K562 (cell line): ENCODE results near the gene P2RX2. TPM values are rescaled to one million over a fixed set of nuclear protein-coding genes. Genes with fewer than 3 reads are reported as not detected.

Source experiments
- ATAC-seq: fragments of 200-7000 bp; cut with Tn5 transposase; 3 replicates; pipeline ENCODE4 v1.9.1; 2020; ENCODE audit warnings: moderate library complexity
- BruUV-seq: library from RNA; stranded (reverse); fragments of 400-500 nt; replicated peaks from 2 replicates; lab custom pipeline; 2021; lab: Mats Ljungman, UMichigan
- CTCF ChIA-PET: fragments of 300-600 bp; formaldehyde crosslinking; extraction: SDS; loops from one replicate; lab custom pipeline; 2021; ENCODE audit warnings: low intra/inter-chr PET ratio; lab: Yijun Ruan, JAX
- POLR2A ChIA-PET: fragments of 300-600, 350-650 bp; sonication (Branson Sonifier 250); formaldehyde crosslinking; extraction: SDS; loops from one replicate; lab custom pipeline; 2021; ENCODE audit warnings: antibody characterized with exemption, inconsistent platforms; lab: Yijun Ruan, JAX
- DNase-seq, 4 experiments: peaks; one replicate each; pipeline versions ENCODE4 v3.0.0 to v3.0.0-alpha.2; 2011 to 2018; ENCODE audit warnings: low spot score in 3 of 4, mixed read lengths in 3 of 4; ENCODE audit errors: extremely low read depth in 1 of 4
- FAIRE-seq: peaks from 2 replicates; lab custom pipeline; 2011; peaks lifted over from hg19 to GRCh38; lab: Jason Lieb, UNC
- H2AFZ ChIP-seq: 2 replicates; pipeline ENCODE4 v1.6.0; 2011; ENCODE audit warnings: low read depth, low read length, control low read depth, inconsistent platforms
- H3K27ac ChIP-seq: fragments of 200-600 bp; 3 replicates; pipeline ENCODE4 v1.8.0; 2011; ENCODE audit warnings: low read depth, mild to moderate bottlenecking, control low read depth, inconsistent platforms, low read length, moderate library complexity, mixed read lengths; ENCODE audit errors: extremely low read depth
- H3K27me3 ChIP-seq, 2 experiments: fragments of 300-600 bp in 1 of 2; 2 replicates in 1 of 2; 3 replicates in 1 of 2; pipeline versions ENCODE4 v1.6.0 to v1.8.0; 2011; ENCODE audit warnings: inconsistent platforms in 2 of 2, low read length in 2 of 2, mild to moderate bottlenecking in 1 of 2, mixed read lengths in 1 of 2, moderate library complexity in 1 of 2; ENCODE audit not compliant: control insufficient read depth in 2 of 2, insufficient read depth in 2 of 2
- H3K36me3 ChIP-seq: fragments of 300-600 bp; 3 replicates; pipeline ENCODE4 v1.8.0; 2011; ENCODE audit warnings: mild to moderate bottlenecking, low read length, inconsistent platforms; ENCODE audit not compliant: control insufficient read depth, insufficient read depth
- H3K4me1 ChIP-seq, 2 experiments: fragments of 200-600 bp in 1 of 2; replicated peaks in 1 of 2; 2 replicates in 1 of 2; 3 replicates in 1 of 2; pipeline versions ENCODE4 v1.5.1 to v1.8.0; 2011; ENCODE audit warnings: inconsistent platforms in 2 of 2, low read length in 2 of 2, mild to moderate bottlenecking in 1 of 2, mixed read lengths in 1 of 2, moderate library complexity in 1 of 2; ENCODE audit not compliant: control insufficient read depth in 2 of 2, insufficient read depth in 2 of 2
- H3K4me2 ChIP-seq: 2 replicates; pipeline ENCODE4 v1.6.1; 2011; ENCODE audit warnings: low read length, control low read depth, inconsistent platforms, mixed read lengths; ENCODE audit not compliant: insufficient read depth
- H3K4me3 ChIP-seq: fragments of 200-600 bp; sonication (generic), shearing (Covaris generic); 2 replicates; pipeline ENCODE4 v1.5.1; 2016; ENCODE audit warnings: control low read depth, inconsistent platforms
- H3K79me2 ChIP-seq: fragments of 200-600 bp; 3 replicates; pipeline ENCODE4 v1.8.0; 2011; ENCODE audit warnings: low read length, inconsistent platforms; ENCODE audit not compliant: control insufficient read depth, insufficient read depth
- H3K9ac ChIP-seq, 2 experiments: 2 replicates each; pipeline versions ENCODE4 v1.6.0 to v1.6.1; 2011; ENCODE audit warnings: low read depth in 2 of 2, low read length in 2 of 2, control low read depth in 1 of 2, inconsistent platforms in 1 of 2, mild to moderate bottlenecking in 1 of 2, mixed read lengths in 1 of 2; ENCODE audit not compliant: insufficient read depth in 1 of 2
- H3K9me1 ChIP-seq: one replicate; pipeline ENCODE4 v1.6.0; 2011; ENCODE audit warnings: inconsistent platforms, mild to moderate bottlenecking, low read length, moderate library complexity; ENCODE audit not compliant: control insufficient read depth, insufficient read depth
- H3K9me3 ChIP-seq: replicated peaks from 2 replicates; pipeline ENCODE4 v1.5.1; 2011; ENCODE audit warnings: low read depth, low read length, inconsistent platforms; ENCODE audit not compliant: control insufficient read depth, insufficient read depth
- H4K20me1 ChIP-seq: replicated peaks from 2 replicates; pipeline ENCODE4 v1.6.1; 2011; ENCODE audit warnings: low read length, inconsistent platforms, mixed read lengths; ENCODE audit not compliant: control insufficient read depth, insufficient read depth
- ARID2 ChIP-seq: fragments of 450-650 bp; IDR thresholded peaks from 2 replicates; pipeline ENCODE4 v1.6.1; 2017; ENCODE audit warnings: antibody characterized with exemption, mild to moderate bottlenecking
- BACH1 ChIP-seq: fragments of 200-800 bp; sonication (Bioruptor generic); IDR thresholded peaks from 2 replicates; pipeline ENCODE4 v1.6.1; 2016; ENCODE audit warnings: missing genetic modification characterization, missing compliant biosample characterization
- EZH2 ChIP-seq: IDR thresholded peaks from 2 replicates; pipeline ENCODE4 v1.6.1; 2012; ENCODE audit warnings: low read depth, mild to moderate bottlenecking, inconsistent platforms, low read length, borderline replicate concordance
- KLF13 ChIP-seq: fragments of 450-650 bp; IDR thresholded peaks from 2 replicates; pipeline ENCODE4 v1.6.1; 2016; ENCODE audit warnings: missing genetic modification characterization, low read depth, mild to moderate bottlenecking, missing compliant biosample characterization, moderate library complexity, borderline replicate concordance
- OTX1 ChIP-seq: fragments of 450-650 bp; formaldehyde crosslinking; IDR thresholded peaks from 2 replicates; pipeline ENCODE4 v1.4.0; 2022; ENCODE audit warnings: mild to moderate bottlenecking
- RAD21 ChIP-seq, 2 experiments: fragments of 250-450 bp in 1 of 2; fragments of 450-650 bp in 1 of 2; sonication (Bioruptor Pico) in 1 of 2; formaldehyde crosslinking in 1 of 2; IDR thresholded peaks in 1 of 2; conservative IDR thresholded peaks in 1 of 2; 2 replicates each; pipeline versions ENCODE4 v1.4.0 to v1.8.0; 2020 to 2022; ENCODE audit warnings: mild to moderate bottlenecking in 2 of 2, moderate library complexity in 1 of 2
- SETDB1 ChIP-seq: IDR thresholded peaks from one replicate; pipeline ENCODE4 v1.6.1; 2012; ENCODE audit warnings: low read length, control low read depth, inconsistent platforms
- SP2 ChIP-seq: IDR thresholded peaks from 2 replicates; pipeline ENCODE4 v1.6.1; 2011; ENCODE audit warnings: mild to moderate bottlenecking, low read depth, low read length, moderate library complexity; ENCODE audit not compliant: poor library complexity, severe bottlenecking; ENCODE audit errors: extremely low read depth
- XRCC3 ChIP-seq: fragments of 450-650 bp; IDR thresholded peaks from 2 replicates; pipeline ENCODE4 v1.6.1; 2017; ENCODE audit warnings: mild to moderate bottlenecking, moderate library complexity
- ZFPM2 ChIP-seq: fragments of 250-450 bp; sonication (Bioruptor Pico); IDR thresholded peaks from 2 replicates; pipeline ENCODE4 v1.5.1; 2022; ENCODE audit warnings: mild to moderate bottlenecking
- ZNF76 ChIP-seq: fragments of 250-450 bp; sonication (Bioruptor Pico); IDR thresholded peaks from 2 replicates; pipeline ENCODE4 v1.4.0; 2020; ENCODE audit warnings: mild to moderate bottlenecking, moderate library complexity, borderline replicate concordance
- WGBS: fragments of 100-300 bp; shearing (Covaris generic); methylation state at CpG from one replicate; pipeline ENCODE4 v1.1.6; 2016; ENCODE audit warnings: low coverage, mixed read lengths; ENCODE audit not compliant: insufficient coverage; ENCODE audit errors: missing lambda C conversion rate; 5-methylcytosine and 5-hydroxymethylcytosine counted together
- in situ Hi-C: fragments of 300-500 bp; cut with MboI; formaldehyde crosslinking; loops from 4 replicates; pipeline ENCODE4 v1.15.0; 2018; ENCODE audit warnings: inconsistent platforms, mixed read lengths
- intact Hi-C: fragments of 100-400 bp; cut with micrococcal nuclease; formaldehyde crosslinking; loops from 2 replicates; pipeline ENCODE4 v1.14.2; 2022
- polyA plus RNA-seq, 8 experiments: library from polyadenylated mRNA; depleted of rRNA in 4 of 8; stranded (reverse) in 5 of 8; unstranded in 3 of 8; fragments of >200 nt; fragmentation: Nextera tagmentation in 2 of 8; fragmentation: Illumina TruSeq in 1 of 8; extraction: Ambion mirVana in 2 of 8; extraction: Trizol in 1 of 8; gene quantifications; 2 replicates each; pipeline versions ENCODE4 v1.2.1 to v1.2.3, GENCODE V29; 2011 to 2014; ENCODE audit warnings: inconsistent platforms in 1 of 8, missing spikeins in 1 of 8
- total RNA-seq, 7 experiments: library from RNA; depleted of rRNA in 6 of 7; stranded (reverse); fragments of >200 nt in 6 of 7; fragmentation: Illumina TruSeq in 2 of 7; extraction: Trizol in 2 of 7; gene quantifications; 2 replicates each; pipeline versions ENCODE4 v1.2.1 to v1.2.3, GENCODE V29; 2011 to 2021; ENCODE audit warnings: low replicate concordance in 1 of 7
- TF ChIP-seq, protein P1 (sequence below): fragments of 250-450 bp; sonication (Bioruptor Pico); IDR thresholded peaks from 2 replicates; pipeline ENCODE4 v1.4.0; 2020; ENCODE audit warnings: mild to moderate bottlenecking, moderate library complexity
- TF ChIP-seq, protein P2 (sequence below): sonication (generic); formaldehyde crosslinking; IDR thresholded peaks from 2 replicates; pipeline ENCODE4 v1.8.0; 2023; ENCODE audit warnings: mild to moderate bottlenecking, missing genetic modification reagents
- TF ChIP-seq, protein P3 (sequence below): sonication (generic); formaldehyde crosslinking; IDR thresholded peaks from 2 replicates; pipeline ENCODE4 v1.8.1; 2023; ENCODE audit warnings: missing genetic modification reagents, mild to moderate bottlenecking, borderline replicate concordance

The P2RX2 gene
- total and polyA plus RNA-seq, 9 of the 15 experiments (the other 6 are each of a cell fraction or from before 2014, with no cell fraction given), result not detected

DNA sequence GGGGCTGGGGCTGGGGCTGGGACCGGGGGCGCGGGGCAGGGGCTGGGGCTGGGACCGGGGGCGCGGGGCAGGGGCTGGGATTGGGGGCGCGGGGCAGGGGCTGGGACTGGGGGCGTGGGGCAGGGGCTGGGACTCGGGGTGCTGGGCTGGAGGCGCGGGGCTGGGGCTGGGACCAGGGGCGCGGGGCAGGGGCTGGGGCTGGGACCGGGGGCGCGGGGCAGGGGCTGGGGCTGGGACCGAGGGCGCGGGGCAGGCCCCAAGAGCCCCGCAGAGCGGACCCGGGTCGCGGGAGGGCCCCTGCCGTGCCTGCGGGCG lies 452 bp downstream of the P2RX2 start:
- in situ Hi-C loops (no loop called here), intact Hi-C loops (no loop called here)
- Histone ChIP-seq H3K4me2 (no peak overlapping the region), H3K27me3 (no peaks in the 10 kb centered on the region; a peak in 1 of 5 replicates), H3K27ac (no peak overlapping the region), H4K20me1 (0 out of 2 replicates have a peak, but pooled peaks cover 3% of the 10 kb centered on the region), H3K4me1 (peaks cover 12 to 42% of the 10 kb centered on the region in 2 experiments; a peak in 4 of 5 replicates), H3K4me3 (no peak overlapping the region), H3K9me3 (peaks cover 10% of the 10 kb centered on the region), H3K36me3 (peaks cover 13% of the 10 kb centered on the region; the same call in 1 of the 3 replicates), H2AFZ (no peak overlapping the region), H3K79me2 (no peaks in the 10 kb centered on the region), H3K9me1 (no peaks in the 10 kb centered on the region), H3K9ac (no peak overlapping the region)
- ATAC-seq, result no peak
- no peak for DNase-seq
- no peak for FAIRE-seq
- no CpG with 5 or more reads among the region's 28 CpGs for WGBS
- no TSS peak for BruUV-seq
- ChIA-PET POLR2A (no interaction called here), CTCF (no interaction called here)
- no peak for TF ChIP-seq BACH1 (tag)
- TF ChIP-seq ZNF76 (CRISPR knock-in tag), result no peak
- no peak for TF ChIP-seq SP2
- no peak for TF ChIP-seq XRCC3
- TF ChIP-seq OTX1, result no peak
- TF ChIP-seq ARID2, result no peak
- no peak for TF ChIP-seq RAD21 (CRISPR knock-in tag; conservative IDR thresholded peaks at IDR 0.05 in 1 of 2, IDR thresholded peaks at IDR 0.05 in 1 of 2)
- no peak for TF ChIP-seq KLF13 (tag)
- TF ChIP-seq, protein P1, sequence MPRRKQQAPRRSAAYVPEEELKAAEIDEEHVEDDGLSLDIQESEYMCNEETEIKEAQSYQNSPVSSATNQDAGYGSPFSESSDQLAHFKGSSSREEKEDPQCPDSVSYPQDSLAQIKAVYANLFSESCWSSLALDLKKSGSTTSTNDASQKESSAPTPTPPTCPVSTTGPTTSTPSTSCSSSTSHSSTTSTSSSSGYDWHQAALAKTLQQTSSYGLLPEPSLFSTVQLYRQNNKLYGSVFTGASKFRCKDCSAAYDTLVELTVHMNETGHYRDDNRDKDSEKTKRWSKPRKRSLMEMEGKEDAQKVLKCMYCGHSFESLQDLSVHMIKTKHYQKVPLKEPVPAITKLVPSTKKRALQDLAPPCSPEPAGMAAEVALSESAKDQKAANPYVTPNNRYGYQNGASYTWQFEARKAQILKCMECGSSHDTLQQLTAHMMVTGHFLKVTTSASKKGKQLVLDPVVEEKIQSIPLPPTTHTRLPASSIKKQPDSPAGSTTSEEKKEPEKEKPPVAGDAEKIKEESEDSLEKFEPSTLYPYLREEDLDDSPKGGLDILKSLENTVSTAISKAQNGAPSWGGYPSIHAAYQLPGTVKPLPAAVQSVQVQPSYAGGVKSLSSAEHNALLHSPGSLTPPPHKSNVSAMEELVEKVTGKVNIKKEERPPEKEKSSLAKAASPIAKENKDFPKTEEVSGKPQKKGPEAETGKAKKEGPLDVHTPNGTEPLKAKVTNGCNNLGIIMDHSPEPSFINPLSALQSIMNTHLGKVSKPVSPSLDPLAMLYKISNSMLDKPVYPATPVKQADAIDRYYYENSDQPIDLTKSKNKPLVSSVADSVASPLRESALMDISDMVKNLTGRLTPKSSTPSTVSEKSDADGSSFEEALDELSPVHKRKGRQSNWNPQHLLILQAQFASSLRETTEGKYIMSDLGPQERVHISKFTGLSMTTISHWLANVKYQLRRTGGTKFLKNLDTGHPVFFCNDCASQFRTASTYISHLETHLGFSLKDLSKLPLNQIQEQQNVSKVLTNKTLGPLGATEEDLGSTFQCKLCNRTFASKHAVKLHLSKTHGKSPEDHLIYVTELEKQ (CRISPR knock-in tag), result no peak
- TF ChIP-seq, protein P2, sequence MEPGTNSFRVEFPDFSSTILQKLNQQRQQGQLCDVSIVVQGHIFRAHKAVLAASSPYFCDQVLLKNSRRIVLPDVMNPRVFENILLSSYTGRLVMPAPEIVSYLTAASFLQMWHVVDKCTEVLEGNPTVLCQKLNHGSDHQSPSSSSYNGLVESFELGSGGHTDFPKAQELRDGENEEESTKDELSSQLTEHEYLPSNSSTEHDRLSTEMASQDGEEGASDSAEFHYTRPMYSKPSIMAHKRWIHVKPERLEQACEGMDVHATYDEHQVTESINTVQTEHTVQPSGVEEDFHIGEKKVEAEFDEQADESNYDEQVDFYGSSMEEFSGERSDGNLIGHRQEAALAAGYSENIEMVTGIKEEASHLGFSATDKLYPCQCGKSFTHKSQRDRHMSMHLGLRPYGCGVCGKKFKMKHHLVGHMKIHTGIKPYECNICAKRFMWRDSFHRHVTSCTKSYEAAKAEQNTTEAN (CRISPR knock-in tag), result no peak
- TF ChIP-seq EZH2, result no peak
- TF ChIP-seq, protein P3, sequence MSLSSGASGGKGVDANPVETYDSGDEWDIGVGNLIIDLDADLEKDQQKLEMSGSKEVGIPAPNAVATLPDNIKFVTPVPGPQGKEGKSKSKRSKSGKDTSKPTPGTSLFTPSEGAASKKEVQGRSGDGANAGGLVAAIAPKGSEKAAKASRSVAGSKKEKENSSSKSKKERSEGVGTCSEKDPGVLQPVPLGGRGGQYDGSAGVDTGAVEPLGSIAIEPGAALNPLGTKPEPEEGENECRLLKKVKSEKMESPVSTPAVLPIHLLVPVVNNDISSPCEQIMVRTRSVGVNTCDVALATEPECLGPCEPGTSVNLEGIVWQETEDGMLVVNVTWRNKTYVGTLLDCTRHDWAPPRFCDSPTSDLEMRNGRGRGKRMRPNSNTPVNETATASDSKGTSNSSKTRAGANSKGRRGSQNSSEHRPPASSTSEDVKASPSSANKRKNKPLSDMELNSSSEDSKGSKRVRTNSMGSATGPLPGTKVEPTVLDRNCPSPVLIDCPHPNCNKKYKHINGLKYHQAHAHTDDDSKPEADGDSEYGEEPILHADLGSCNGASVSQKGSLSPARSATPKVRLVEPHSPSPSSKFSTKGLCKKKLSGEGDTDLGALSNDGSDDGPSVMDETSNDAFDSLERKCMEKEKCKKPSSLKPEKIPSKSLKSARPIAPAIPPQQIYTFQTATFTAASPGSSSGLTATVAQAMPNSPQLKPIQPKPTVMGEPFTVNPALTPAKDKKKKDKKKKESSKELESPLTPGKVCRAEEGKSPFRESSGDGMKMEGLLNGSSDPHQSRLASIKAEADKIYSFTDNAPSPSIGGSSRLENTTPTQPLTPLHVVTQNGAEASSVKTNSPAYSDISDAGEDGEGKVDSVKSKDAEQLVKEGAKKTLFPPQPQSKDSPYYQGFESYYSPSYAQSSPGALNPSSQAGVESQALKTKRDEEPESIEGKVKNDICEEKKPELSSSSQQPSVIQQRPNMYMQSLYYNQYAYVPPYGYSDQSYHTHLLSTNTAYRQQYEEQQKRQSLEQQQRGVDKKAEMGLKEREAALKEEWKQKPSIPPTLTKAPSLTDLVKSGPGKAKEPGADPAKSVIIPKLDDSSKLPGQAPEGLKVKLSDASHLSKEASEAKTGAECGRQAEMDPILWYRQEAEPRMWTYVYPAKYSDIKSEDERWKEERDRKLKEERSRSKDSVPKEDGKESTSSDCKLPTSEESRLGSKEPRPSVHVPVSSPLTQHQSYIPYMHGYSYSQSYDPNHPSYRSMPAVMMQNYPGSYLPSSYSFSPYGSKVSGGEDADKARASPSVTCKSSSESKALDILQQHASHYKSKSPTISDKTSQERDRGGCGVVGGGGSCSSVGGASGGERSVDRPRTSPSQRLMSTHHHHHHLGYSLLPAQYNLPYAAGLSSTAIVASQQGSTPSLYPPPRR (CRISPR knock-in tag), result no peak
- no peak for TF ChIP-seq ZFPM2 (CRISPR knock-in tag)
- no peak for TF ChIP-seq SETDB1
